GM21825 (cell line): ENCODE measurements around the gene PRKAG3.

ENCODE experiments used
- ATAC-seq: cut with Tn5 transposase; IDR thresholded peaks from one replicate; pipeline ENCODE4 v1.9.1; 2021; ENCODE audit warnings: mild to moderate bottlenecking, moderate library complexity; ENCODE audit not compliant: unreplicated experiment

PRKAG3 gene

DNA sequence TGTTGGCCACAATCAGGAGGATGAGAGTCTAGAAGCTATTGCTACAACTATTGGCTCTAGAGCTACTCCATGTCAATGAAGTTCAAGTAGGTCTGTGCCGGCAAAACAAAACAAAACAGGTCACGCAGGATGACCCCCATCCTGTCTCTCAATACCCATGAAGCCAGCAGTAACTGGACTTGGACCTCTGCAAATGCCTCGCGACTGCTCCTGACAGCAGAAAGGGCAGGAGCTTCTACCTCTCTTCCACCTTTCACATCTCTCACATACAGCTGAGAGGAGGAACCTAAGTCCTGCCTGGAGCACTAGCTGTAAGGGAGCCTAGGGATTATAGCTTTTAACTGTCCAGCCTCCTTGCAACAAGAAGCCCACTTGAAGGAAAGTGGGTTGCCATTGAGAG is 16.0 kb downstream of the PRKAG3 start:
- no peak for ATAC-seq

DNA sequence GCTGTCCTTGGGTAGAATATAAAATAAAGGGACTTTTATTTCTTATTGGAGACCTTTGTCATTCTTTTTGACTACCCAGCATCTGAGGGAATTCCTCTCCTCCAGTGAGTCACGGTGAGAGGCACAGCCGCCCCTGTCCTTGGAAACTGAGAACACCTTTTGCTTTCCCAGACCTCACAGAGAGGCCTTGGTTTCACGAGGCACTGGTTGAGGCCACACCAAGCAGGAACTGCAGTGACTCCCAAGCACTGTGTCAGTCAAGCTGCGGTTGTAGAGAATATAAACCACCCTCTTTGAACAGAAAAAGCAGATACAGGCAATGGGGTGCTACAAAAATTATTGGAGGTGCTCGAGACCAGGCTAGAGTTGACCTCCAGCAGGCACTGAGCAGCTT is 16.4 kb downstream of the PRKAG3 start:
- ATAC-seq: no peak

DNA sequence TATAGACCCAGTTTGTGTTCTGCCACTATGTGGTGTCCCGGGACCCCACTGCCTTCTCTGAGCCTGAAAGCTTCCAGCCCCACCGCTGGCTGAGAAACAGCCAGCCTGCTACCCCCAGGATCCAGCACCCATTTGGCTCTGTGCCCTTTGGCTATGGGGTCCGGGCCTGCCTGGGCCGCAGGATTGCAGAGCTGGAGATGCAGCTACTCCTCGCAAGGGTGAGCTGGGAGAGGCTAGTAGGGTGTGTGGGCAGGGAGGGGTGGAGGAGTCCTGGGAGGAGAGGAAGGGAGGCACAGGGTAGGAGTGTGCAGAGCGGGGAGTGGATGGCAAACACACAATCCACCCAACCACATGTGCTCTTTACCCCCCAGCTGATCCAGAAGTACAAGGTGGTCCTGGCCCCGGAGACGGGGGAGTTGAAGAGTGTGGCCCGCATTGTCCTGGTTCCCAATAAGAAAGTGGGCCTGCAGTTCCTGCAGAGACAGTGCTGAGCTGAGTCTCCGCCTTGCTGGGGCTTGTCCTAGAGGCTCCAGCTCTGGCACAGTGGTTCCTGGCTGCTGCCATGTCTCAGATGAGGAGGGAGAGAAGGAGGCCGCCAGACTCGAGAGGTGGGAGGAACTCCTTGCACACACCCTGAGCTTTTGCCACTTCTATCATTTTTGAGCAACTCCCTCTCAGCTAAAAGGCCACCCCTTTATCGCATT is 16.9 kb downstream of the PRKAG3 start:
- ATAC-seq: no peak

DNA sequence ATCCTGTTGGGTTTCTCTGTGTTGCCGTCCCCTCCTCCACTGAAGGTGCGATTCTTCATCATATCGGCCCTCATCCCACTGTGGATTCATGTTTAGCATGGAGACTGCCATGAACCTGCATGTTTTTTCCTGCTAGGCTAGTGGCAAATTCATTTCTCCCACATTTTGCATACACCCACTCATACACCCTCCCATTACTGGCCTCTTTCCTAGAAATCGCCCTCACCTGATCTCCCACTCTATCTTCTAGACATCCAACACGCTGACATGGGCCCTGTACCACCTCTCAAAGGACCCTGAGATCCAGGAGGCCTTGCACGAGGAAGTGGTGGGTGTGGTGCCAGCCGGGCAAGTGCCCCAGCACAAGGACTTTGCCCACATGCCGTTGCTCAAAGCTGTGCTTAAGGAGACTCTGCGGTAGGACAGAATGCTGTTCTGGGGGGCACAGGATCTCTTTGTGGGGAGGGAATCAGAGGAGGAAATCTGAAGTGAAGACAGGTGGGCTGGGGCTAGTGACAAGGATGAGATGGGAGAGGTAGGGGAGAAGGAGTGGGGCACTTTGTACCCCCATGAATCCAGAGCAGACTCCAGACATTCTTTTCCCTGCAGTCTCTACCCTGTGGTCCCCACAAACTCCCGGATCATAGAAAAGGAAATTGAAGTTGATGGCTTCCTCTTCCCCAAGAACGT is 17.7 kb downstream of the PRKAG3 start:
- ATAC-seq: no peak

DNA sequence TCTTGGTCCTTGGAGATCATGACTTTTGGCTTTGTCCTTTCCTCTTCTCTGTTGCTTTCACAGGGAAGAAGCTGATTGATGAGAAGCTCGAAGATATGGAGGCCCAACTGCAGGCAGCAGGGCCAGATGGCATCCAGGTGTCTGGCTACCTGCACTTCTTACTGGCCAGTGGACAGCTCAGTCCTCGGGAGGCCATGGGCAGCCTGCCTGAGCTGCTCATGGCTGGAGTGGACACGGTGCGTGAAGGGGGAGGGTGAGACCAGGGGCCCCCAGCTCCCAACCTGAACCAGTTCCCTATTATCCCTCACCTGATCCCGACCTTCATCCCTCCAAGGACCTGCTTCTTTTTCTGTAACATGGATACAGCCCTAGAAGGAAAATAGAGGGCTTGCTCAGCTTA is 18.7 kb downstream of the PRKAG3 start:
- no peak for ATAC-seq

DNA sequence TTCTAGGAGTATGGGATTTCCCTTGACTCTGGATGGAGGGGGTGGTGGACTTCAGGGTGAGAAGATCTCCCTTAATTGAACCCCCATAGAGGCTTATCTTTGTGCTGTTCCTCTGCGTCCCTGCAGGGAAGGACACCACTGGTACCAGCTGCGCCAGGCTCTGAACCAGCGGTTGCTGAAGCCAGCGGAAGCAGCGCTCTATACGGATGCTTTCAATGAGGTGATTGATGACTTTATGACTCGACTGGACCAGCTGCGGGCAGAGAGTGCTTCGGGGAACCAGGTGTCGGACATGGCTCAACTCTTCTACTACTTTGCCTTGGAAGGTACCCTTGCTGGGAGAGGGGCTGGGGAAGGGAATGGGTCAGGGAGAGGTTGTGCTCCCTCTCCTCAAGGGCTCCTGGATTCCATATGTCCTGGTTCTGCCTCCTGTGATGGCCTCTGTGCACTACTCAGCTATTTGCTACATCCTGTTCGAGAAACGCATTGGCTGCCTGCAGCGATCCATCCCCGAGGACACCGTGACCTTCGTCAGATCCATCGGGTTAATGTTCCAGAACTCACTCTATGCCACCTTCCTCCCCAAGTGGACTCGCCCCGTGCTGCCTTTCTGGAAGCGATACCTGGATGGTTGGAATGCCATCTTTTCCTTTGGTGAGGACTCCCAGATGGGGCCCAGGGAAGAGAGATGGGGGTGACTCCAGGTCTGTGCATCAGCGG is 19.3 kb downstream of the PRKAG3 start:
- ATAC-seq: no peak

DNA sequence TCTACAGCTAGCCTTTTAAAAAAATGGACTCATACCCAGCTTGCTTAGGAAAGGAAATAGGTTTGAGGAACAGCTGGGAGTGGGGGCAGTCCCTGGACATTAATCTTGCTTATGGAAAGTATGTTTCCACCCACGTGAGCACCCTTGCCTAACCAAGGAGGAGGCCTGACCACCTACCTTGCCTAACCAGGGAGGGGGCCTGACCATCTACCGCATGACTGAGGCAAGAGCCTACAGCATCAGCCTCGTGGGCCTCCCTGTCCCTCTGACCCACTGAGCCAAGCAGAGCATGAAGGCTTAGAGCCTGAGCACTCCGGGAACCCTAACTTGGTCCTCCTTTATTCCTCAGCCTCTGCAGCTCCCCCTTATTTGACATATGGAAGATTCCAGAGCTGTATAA is 20.2 kb downstream of the PRKAG3 start:
- no peak for ATAC-seq

DNA sequence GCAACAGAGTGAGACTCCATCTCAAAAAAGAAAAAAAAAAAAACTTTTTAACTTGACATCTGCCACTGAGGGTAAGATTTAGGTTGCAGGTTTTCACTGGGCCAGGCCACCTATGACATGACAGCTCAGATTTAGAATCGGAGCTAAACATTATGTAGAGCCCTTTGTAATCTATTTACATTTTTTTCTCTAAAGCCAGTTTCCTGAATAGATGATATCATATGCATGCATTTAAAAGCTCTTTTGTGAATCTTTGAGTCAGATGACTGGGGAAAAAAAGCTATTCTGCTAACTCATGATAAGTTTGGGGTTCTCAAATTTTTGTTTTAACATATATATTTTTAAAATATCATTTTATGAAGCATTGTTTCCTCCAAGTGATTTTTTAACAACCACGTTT is 21.3 kb downstream of the PRKAG3 start:
- no peak for ATAC-seq

DNA sequence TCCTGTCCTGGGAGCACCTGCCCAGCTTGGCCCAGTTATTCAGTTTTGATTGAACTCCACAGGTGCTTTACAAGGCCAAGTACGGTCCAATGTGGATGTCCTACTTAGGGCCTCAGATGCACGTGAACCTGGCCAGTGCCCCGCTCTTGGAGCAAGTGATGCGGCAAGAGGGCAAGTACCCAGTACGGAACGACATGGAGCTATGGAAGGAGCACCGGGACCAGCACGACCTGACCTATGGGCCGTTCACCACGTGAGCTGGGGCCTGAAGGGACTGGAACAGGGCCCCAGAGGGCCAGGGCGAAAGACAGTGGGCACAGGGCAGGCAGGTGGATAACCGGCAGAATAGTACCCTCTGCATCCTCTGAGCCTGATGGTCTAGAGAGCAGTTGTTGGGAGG is 22.1 kb downstream of the PRKAG3 start:
- no peak for ATAC-seq

DNA sequence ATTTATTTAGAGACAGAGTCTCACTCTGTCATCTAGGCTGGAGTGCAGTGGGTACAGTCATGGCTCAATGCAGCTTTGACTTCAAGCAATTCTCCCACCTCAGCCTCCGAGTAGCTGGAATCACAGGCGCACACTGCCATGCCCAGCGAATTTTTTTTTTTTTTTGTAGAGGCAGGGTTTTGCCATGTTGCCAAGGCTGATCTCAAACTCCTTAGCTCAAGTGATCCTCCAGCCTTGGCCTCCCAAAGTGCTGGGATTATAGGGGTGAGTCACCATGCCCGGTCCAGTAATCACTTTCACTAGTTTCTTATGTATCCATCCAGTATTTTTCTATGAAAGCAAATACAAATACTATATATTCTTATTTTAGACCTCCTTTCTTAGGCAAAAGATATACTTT is 24.0 kb downstream of the PRKAG3 start:
- ATAC-seq: no peak

DNA sequence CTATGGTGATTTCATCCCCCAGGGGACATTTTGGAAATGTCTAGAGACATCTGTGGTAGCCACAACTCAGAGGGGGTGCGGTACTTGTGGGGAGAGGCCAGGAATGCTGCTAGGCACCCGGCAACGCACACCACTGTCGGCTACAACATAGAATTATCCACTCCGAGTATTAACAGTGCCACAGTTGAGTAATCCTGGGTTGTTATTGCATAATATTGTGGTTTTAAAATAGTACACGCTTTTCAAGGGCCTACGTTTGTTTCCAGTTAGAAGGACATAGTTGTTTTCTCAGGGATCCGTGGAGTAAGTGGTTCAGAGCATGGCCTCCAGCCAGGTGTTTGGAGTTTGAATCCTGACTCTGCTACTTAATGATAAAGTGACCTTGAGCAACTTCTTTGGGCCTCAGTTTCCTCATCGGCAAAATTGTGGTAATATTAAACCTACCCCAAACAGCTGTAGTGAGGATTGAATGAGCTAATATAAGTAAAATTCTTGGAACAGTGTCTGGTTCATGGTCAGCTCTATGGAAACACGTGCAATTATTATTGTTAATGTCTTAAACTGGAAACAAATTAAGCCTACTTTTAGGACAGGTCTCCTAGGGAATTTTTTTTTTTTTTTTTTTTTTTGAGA is 25.1 kb downstream of the PRKAG3 start:
- no peak for ATAC-seq

DNA sequence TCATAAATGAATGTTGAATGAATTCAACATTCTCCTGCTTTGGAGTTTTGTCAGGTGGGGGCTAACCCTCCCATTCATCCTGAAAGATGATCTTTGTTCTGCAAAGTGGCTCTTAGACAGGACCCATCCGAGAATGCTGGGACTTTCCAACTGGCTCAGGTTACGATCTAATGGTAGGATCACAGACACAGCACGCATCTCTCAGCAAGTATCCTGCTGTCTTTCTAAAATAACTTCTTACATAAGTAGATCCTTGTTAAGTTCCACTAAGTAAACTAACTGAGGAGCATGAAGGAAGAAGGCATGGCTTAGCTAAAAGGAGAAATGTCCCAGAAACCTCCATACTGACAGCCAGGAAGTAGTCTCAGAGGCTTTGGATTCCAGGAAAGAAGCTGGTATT is 26.0 kb downstream of the PRKAG3 start:
- ATAC-seq: no peak

DNA sequence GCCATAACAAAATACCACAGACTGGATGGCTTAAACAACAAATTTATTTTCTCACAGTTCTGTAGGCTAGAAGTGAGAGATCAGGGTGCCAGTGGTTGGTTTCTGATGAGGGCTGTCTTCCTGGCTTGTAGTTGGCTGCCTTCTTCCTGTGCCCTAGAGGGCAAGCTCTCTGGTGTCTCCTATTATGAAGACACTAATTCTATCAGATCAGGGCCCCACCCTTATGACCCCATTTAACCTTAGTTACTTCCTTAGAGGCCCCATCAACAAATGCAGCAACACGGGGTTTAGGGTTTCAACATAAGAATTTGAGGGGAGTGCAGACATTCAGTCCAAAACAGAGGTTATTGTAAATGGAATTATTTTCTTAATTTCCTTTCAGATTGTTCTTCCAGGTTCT is 26.8 kb downstream of the PRKAG3 start:
- ATAC-seq: no peak

DNA sequence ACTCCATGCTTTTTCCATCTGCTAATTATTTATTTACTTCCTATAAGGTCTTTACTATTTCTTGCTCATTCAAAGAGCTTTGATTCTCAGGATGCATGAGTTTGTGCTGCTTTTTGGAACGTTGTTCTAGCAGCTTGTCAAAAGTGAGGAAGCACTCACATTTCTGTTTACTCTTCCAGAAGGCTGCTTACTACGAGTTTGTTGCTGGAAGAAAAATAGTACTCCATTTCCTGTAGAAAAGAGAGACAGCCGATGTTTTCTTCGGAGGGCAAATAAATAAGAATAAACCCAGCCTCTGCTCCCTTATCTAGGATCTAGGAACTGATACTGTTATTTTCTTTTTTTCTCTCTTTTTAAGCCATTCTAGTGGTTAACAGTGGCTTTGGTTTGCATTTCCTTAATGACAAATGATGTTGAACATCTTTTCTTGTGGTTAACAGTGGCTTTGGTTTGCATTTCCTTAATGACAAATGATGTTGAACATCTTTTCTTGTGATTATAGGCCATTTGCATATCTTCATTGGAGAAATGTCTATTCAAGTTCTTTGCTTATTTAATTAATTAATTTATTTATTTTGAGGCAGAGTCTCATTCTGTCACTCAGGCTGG is 29.1 kb downstream of the PRKAG3 start:
- no peak for ATAC-seq

DNA sequence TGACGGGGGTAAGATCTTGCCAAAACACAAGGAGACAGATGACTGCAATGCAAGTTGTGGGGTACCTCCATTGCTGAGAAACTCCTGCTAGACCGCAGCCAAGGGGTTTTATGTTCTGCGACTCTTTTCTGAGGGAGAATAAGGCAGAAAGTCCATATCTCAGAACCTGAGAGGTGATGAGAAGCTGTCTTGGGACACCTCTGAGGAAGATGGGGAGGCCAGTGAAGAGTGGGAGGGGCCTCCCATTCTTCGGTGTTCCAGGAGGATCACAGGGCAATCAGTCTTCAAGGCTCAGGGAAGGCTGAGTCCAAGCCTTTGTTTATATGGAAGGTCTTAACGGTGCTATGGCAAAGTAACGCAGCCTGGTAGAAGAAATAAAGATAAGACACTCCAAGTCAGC is 31.6 kb downstream of the PRKAG3 start:
- ATAC-seq: no peak

DNA sequence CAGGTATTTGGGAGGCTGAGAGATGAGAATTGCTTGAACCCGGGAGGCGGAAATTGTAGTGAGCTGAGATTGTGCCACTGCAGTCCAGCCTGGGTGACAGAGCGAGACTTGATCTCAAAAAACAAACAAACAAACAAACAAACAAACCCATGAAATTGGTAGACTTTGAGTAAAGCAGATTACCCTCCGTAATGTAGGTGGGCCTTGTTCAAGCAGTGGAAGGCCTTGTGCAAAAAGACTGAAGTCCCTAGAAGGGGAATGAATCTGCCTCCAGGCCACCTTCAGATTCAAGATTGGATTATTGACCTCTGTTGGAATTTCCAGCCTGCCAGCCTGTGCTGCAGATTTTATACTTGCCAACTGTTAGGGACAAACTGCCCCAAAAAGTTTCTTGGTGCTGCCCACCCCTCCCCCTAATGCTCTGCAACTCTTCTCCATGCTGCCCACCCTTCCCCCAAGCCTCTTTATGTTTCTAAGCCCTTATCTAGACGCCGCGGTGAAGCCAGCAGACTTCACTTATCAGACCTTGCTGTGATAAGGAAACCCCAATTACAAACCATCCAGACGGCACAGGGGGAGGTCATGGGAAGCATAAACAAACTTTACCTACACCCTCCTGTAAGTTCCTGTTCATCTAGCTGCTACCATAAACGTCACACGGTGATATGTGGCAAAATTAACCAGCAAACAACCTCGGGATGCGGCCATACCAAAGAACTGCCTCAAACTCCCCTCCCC is 32.7 kb downstream of the PRKAG3 start:
- no peak for ATAC-seq

DNA sequence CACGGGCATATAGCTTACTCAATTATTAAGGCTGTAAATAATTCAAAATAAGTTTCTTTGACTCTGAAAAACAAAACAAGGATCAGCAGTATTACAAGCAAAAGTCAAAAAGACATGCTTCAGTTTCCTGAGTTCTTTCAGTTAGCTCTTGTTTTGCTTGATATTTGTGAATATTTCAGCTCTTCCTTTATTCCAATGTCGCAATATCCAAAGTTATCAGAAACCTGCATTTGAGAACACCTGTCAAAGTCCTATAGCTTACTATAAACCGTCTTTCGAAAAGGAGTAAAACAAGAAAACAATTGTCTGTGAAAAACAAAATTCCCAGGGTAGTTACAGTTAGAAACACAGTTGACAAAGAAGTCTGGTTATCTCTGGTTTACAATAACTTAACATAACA is 34.9 kb downstream of the PRKAG3 start:
- ATAC-seq: no peak

DNA sequence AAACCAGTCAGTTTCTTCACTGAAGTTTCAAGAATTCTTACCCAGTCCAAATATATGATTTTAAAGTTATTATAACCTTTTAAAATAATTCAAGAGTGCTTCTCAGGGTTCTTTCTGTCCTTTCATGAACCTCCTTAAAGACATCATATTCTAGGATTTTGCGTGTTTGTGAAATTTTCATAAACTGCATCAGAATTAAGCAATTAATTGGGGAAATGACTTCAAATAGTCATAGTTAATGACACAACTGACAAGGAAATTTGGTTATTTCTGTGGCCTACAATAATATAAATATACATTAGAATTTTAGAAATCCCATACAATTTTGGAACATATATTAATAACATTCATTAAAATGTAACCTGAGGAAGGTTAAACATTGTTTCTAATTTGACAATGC is 39.2 kb downstream of the PRKAG3 start:
- no peak for ATAC-seq

DNA sequence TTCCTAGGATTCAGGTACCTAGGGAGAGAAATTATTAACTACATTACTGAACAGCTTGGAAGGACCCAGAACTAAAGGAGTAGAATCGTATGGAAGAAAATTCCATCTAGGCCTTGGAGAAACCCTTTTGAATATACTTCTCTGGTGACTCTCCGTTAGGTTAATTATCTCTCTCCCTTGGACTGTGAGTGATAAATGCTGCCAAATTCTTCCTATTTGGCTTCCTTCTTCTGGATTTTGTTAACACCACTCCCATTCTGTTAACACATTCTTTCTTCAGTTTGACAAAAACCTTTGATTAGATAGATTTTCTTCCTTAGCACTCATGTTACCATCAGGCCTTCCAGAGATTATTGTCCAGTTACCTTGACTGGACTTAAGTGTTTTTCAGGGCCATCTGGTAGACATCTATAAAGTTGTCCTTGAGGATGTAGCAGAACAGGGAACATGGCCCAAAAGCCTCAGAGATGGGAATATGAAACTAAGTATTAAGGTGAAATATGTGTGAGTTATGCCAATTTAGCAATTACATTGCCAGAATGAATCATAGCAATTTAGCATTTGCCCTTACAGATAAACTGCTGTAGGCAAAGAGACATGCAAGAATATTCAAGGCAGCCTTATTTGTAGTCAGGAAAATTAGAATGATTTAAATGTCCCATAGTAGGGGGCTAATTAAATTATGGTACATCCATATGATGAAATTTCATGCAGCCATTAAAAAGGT is 42.9 kb downstream of the PRKAG3 start:
- ATAC-seq: no peak

DNA sequence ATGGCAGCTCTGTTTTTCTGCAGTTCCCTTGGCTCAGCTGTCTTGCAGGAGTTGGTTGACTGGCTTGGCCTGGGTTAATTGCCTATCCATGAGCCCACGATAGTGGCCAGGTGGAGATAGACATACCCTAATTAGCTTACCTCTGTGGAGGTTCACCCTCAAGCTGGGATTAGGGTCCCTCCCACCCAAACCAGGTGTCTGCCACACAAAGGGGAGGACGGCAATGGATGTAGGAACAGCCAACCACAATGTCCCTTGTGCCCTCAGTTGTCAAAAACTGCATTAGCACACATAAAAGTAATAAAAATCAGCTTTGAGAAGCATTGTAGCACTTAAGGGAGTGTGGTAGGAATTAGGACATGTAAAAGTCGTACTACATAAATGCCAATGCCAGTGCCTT is 45.5 kb downstream of the PRKAG3 start:
- ATAC-seq: no peak
